ENCODE data around the gene BTBD9.
"Not testable (repeated sequence)": the region's sequence is repeated elsewhere in the genome, so short reads cannot be mapped to it uniquely, and the experiment has no call there.

BTBD9 gene

GRCh38 chr6:38429546-38429945, 210.2 kb downstream of the BTBD9 start:
- DNase-seq (ENCODE audit: low read depth): no peak

DNA sequence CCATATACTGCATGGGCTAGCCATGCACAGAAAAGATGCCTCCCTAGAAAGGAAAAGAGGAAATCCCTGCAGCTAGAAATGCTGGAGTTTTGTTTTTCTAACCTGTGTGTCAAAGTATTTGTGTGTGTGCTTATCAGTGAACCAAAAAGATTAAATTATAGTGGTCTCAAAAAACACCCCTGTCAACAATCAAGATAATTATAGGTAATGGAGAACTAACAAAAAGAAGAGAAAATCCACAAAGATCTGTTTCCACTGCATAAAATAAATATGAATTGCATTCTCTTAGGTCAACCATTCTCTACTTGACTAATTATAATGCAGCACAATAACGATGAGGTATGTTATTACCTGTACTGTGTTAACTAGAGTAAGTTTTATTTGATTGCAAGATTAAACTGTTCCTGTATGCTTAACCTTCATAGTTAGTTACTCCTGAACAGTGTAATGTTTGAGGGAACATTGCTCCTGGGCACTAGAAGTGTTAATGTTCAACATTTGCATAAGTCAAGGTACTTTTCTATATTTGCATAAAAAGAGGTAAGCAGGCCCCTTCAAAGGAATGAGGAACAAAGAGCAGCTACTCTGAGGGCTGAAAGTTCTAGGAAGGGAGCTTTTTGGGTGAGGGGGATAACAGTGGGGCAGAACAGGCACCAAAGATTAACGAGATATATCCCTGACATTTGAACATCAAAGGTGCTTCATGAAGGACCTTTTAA, 212.1 kb downstream of the BTBD9 start:
- no peak for DNase-seq (ENCODE audit: low read depth)

DNA sequence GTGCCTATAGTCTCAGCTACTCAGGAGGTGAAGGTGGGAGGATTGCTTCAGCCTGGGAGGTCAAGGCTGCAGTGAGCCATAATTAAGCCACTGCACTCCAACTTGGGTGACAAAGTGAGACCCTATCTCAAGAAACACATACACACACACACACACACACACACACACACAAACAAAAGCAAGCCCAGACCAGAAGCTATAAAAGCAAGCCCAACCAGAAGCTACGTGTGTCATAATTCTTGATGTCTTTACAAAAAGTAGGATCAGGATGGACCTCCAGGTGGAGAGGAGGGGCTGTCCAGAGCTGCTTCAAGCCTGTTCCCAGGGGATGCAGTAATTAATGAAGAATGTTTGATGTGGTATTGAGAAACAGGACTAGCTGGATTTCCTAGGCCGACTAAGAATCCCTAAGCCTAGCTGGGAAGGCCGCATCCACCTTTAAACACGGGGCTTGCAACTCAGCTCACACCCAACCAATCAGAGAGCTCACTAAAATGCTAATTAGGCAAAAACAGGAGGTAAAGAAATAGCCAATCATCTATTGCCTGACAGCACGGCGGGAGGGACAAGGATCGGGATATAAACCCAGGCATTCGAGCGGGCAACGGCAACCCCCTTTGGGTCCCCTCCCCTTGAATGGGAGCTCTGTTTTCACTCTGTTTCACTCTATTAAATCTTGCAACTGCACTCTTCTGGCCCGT, 213.8 kb downstream of the BTBD9 start:
- not testable (repeated sequence) for DNase-seq (ENCODE audit: low read depth)

DNA sequence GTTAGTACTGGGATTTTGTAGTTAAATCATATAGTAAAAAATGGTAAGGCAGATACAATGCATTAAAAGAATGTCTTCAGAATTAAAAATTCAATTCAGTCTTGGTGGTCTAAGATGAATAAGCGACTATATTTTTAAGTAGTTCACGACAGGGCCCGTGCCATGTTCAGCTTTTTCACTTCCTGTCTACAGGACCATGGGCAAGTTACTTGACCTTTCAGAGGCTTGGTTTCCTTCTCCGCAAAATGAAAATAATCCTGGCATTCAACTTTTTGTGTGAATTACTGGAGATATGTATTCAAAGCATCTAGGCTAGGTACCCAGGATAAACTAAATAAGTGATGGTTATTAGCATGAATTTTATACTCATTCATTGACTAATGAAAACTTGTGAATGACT, 216.0 kb downstream of the BTBD9 start:
- no peak for DNase-seq (ENCODE audit: low read depth)

GRCh38 chr6:38420207-38420606, 219.5 kb downstream of the BTBD9 start:
- no peak for DNase-seq (ENCODE audit: low read depth)

DNA sequence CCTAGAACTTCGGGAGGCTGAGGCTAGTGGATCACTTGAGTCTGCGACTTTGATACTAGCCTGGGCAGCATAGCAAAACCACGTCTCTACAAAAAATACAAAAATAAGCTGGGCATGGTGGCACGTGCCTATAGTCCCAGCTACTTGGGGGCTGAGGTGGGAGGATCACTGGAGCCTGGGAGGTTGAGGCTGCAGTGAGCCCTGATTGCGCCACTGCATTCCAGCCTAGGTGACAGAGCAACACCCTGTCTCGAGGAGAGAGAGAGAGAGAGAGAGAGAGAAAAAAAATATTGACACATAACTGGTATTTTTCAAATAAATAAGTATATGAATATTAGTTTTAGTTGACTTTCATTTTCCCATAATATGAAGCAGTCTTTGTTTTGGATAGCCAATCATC, 222.2 kb downstream of the BTBD9 start:
- DNase-seq (ENCODE audit: low read depth): no peak

GRCh38 chr6:38415231-38416005, 224.3 kb downstream of the BTBD9 start:
- no peak for DNase-seq (ENCODE audit: low read depth)

DNA sequence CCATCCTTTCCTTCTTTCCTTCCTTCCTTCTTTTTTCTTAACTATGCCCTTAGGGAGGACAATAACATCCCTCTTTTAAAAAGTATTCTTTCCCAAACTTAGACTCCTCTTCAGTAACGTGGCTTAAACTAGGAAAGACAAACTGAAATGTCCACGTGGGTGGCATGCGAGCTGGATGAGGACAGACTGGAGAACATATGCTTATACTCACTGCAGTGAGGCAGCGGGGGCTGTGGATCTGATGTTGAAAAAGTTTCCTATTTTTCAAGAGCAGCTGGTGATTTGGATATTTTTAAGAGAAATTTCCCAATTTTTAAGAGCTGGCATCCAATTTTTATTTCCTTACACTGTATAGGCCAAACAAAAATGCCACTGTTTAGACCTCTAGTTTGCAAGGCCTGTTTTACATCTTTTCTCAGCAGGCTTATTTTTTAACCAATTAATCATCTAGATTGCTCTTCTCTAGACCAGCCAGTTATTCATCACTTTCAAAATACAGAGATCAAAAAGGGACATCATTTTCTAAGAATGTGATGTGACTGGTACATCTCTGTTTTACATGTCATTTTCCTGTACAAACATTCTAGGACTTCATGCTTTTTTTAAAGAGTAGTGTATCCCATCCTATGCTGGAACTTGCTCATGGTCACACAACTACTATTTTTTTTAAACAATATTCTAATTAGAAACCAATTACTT, 226.5 kb downstream of the BTBD9 start:
- DNase-seq (ENCODE audit: low read depth): no peak

DNA sequence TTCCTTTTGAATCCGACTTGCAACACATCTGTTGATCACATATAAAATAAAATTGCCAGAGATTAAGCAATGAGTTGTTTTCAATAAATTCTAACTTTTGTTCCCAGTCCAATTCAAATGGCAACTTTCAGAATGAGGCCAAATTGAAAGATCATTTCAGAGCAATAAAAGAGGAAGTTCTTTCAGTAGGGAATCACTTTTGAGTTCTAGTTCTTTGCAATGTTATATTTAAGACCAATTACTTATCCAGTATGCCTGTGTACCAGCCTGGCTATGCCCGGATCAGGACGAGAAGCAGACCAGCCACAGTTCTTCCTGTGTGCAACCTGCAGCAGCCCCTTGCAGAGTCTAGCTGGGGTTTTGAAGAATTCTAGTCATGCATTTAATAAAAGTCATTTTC, 232.5 kb downstream of the BTBD9 start:
- DNase-seq (ENCODE audit: low read depth): no peak

DNA sequence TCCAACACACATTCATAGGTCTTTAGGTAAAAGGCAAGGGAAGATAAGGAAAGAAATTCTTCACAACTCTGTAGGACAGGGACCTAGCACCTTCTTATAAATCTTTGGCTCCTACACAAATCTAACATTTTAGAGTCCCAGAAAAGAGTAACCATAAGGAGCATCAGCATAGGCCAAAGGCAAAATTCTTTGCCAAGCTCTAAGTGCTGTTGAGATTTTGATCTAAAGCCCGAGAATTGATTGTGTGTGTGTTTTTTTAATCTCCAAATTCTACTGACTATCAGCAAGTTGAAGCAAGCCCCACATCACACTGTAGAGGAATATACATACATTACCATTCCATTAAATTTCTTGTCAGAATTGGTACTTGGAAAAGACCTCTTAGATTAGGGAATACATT, 233.6 kb downstream of the BTBD9 start:
- no peak for DNase-seq (ENCODE audit: low read depth)

DNA sequence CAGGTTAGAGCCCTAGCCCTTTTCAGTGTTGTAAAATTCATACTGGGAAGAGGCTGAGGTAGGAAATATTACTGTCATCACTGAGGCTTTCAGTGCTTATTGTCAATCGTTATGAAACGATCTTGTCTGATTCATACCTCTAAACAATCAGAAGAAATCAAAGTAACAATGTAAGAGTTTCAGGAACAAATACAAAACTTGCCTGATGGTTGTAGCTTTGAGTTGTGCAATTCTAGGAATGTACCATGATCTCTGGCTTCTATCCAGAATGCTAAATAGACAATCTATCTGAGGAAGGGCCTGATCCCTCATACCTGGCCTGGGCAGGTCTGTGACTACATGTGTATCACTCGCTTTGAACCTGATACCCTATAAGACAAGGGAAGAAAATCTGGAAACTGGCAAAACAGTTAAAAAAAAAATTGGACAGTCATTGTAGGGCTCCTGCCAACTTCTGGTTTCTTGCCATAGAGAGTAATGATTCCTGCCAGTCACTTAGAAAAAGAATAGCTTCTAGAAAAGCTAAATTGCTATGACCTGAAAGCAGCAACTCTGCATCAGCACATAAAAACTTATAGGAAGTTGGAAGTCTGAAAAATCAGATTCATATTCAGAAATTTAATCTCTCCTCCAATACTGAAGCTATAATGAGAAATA, 234.7 kb downstream of the BTBD9 start:
- no peak for DNase-seq (ENCODE audit: low read depth)

DNA sequence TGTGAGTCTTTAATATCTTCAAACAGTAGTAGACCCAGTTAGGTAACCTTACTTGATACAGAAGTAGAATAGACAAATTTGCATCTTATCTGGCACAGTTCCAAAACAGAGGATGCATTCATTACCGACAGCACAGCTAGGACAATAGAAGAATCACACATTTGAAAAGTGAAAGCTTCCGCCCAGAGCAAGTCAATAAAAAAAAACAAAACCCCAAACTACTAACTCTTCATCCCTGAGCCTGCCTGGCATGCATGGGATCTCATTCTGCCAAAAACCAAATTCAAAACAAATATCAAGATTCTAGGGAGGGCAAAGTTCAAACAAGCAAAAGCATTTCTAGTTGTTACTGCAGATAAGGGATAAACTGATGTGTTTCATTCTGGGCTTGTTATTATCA, 235.4 kb downstream of the BTBD9 start:
- DNase-seq (ENCODE audit: low read depth): no peak

DNA sequence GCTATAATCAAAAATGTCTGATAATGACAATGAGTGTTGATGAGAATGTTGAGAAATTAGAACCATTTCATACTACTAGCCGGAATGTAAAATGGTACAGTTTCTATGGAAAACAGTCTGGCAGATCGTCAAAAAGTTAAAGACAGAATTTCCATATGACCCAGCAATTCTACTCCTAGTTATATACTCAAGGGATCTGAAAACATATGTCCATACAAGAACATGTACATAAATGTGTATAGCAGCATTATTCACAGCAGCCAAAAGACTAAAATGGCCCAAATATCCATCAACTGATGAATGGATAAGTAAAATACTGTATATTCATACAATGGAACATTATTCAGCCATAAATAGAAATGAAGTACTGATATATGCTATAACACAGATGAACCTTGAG, 236.2 kb downstream of the BTBD9 start:
- no peak for DNase-seq (ENCODE audit: low read depth)

DNA sequence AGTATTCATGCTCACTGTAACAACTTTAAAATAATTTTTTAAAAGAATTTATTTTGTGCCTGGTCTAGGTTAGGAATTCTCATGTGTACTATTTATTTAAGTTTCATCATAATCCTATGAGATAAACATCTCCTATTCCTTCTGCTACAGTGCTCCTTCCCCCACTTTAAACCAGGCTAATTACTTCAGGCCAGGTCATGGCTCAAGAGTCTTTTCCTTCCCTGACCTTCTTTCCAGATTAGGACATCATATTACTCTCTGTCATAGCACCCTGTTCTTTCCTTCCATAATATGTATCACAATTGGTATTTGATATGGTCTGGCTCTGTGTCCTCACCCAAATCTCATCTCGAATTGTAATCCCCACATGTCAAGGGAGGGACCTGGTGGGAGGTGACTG, 239.0 kb downstream of the BTBD9 start:
- no peak for DNase-seq (ENCODE audit: low read depth)

DNA sequence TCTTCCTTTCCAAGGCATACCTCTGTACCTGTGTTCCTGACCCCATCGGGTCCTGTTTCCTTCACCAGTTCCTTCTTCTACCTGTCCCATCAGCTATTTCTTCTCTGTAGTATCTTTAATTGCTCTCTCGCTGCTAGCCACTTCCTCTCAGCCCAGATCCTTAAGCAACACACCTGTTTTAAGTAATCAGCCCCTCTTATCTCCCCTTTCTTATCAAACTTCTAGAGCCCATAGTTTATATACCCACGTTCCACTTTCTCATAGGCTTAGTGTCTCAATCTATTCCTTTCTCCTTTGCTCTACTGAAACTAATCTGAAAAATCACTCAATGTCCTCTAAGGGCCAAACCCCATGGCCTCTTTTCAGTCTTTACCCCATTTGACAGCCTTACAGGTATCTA, 239.6 kb downstream of the BTBD9 start:
- DNase-seq (ENCODE audit: low read depth): no peak

GRCh38 chr6:38396209-38396608, 243.5 kb downstream of the BTBD9 start:
- DNase-seq (ENCODE audit: low read depth): no peak

DNA sequence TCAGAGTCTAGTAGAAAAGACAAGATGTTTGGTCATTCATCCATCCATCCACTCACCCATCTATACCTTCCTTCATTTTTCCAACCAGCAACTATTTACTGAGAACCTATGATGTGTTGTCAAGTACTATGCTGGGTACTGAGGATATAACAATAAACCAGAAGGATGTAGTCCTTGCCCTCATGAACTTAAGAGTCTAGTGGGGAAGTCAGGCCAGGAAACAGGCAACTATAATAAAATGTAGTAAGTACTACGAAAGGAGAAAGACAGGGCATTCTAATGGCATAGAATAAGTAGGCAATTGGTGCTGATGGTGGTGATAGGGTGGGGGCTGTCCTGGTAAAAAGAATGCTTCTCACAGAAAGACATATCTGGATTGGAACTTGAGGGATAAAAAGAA, 245.7 kb downstream of the BTBD9 start:
- DNase-seq (ENCODE audit: low read depth): no peak

- DNase-seq (ENCODE audit: low read depth): no peak
Measured at GRCh38 chr6:38391626-38392579, 247.8 kb downstream of the BTBD9 start.

- no peak for DNase-seq (ENCODE audit: low read depth)
Measured at GRCh38 chr6:38391206-38391605, 248.5 kb downstream of the BTBD9 start.

DNA sequence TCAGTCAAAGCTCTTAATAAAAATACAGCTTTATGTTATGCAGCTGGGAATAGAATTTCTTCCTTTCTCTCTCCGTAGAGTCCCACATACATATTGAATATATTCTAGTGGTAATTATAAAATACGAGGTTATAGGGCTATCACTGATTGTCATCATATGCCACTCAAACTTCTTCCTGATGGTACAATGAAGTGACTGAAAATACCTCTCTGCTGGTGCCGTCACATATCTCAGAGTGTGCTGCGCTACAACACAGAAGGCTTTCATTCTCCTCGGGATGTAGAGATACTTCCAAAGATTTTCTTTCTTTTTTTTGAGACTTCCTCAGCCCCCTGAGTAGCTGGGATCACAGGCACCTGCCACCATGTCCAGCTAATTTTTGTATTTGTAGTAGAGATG, 249.9 kb downstream of the BTBD9 start:
- no peak for DNase-seq (ENCODE audit: low read depth)

GRCh38 chr6:38387971-38388370, 251.8 kb downstream of the BTBD9 start:
- no peak for DNase-seq (ENCODE audit: low read depth)
